GM23338 (cell line): Measurements from ENCODE around the gene IGSF5. TPM values are rescaled to one million over a fixed set of nuclear protein-coding genes. Genes with fewer than 3 reads are reported as not detected.

Experiments used
- ATAC-seq: fragments of 200-7000 bp; cut with Tn5 transposase; 3 replicates; pipeline ENCODE4 v1.9.1; 2020
- DNase-seq: peaks from one replicate; pipeline ENCODE4 v3.0.0-alpha.2; 2015; ENCODE audit warnings: low spot score
- H2AFZ ChIP-seq: fragments of 200-600 bp; sonication (generic); 2 replicates; pipeline ENCODE4 v1.8.0; 2016; ENCODE audit warnings: antibody characterized with exemption, mild to moderate bottlenecking, moderate library complexity
- H3F3A ChIP-seq: fragments of 200-600 bp; sonication (generic); replicated peaks from 2 replicates; pipeline ENCODE4 v1.8.0; 2017; ENCODE audit warnings: antibody characterized with exemption, mixed run types, low read depth
- H3K27ac ChIP-seq: fragments of 200-600 bp; sonication (generic); 2 replicates; pipeline ENCODE4 v1.6.1; 2016; ENCODE audit warnings: low read depth
- H3K27me3 ChIP-seq: fragments of 200-600 bp; sonication (generic); 2 replicates; pipeline ENCODE4 v1.8.0; 2016; ENCODE audit warnings: mild to moderate bottlenecking, mixed run types, moderate library complexity; ENCODE audit not compliant: insufficient read depth
- H3K36me3 ChIP-seq: fragments of 200-600 bp; sonication (generic); 2 replicates; pipeline ENCODE4 v1.8.0; 2016; ENCODE audit warnings: mild to moderate bottlenecking; ENCODE audit not compliant: insufficient read depth
- H3K4me1 ChIP-seq: fragments of 200-600 bp; sonication (generic); 2 replicates; pipeline ENCODE4 v1.8.0; 2016; ENCODE audit warnings: mild to moderate bottlenecking, moderate library complexity; ENCODE audit not compliant: insufficient read depth
- H3K4me2 ChIP-seq: fragments of 200-600 bp; sonication (generic); 2 replicates; pipeline ENCODE4 v1.7.1; 2017; ENCODE audit warnings: mixed run types
- H3K4me3 ChIP-seq: fragments of 200-600 bp; sonication (generic); 2 replicates; pipeline ENCODE4 v1.6.1; 2016; ENCODE audit warnings: mixed run types
- H3K79me2 ChIP-seq: fragments of 200-600 bp; sonication (generic); replicated peaks from 2 replicates; pipeline ENCODE4 v1.8.0; 2017; ENCODE audit warnings: mild to moderate bottlenecking; ENCODE audit not compliant: insufficient read depth
- H3K9me2 ChIP-seq: fragments of 200-600 bp; sonication (generic); 2 replicates; pipeline ENCODE4 v1.8.0; 2017; ENCODE audit not compliant: insufficient read depth
- H4K20me1 ChIP-seq: fragments of 200-600 bp; sonication (generic); replicated peaks from 2 replicates; pipeline ENCODE4 v1.8.0; 2017; ENCODE audit warnings: mild to moderate bottlenecking; ENCODE audit not compliant: insufficient read depth
- H3K27ac Mint-ChIP-seq: 2 replicates; pipeline ENCODE4 v1.8.0; 2020; ENCODE audit warnings: inconsistent platforms, mild to moderate bottlenecking, moderate library complexity, mixed read lengths
- H3K27me3 Mint-ChIP-seq: 3 replicates; pipeline ENCODE4 v1.8.0; 2022; ENCODE audit warnings: low read depth, mild to moderate bottlenecking, moderate library complexity, mixed read lengths, inconsistent platforms; ENCODE audit not compliant: insufficient read depth, poor library complexity
- H3K36me3 Mint-ChIP-seq: 3 replicates; pipeline ENCODE4 v1.8.0; 2021; ENCODE audit warnings: low read depth, mild to moderate bottlenecking, inconsistent platforms, moderate library complexity, mixed read lengths
- H3K4me1 Mint-ChIP-seq: 3 replicates; pipeline ENCODE4 v1.8.0; 2020; ENCODE audit warnings: mild to moderate bottlenecking, inconsistent platforms, mixed read lengths
- H3K4me3 Mint-ChIP-seq: 3 replicates; pipeline ENCODE4 v1.8.0; 2021; ENCODE audit warnings: moderate library complexity, mild to moderate bottlenecking, inconsistent platforms, mixed read lengths
- H3K9me3 Mint-ChIP-seq: 3 replicates; pipeline ENCODE4 v1.8.0; 2020; ENCODE audit warnings: moderate library complexity, mild to moderate bottlenecking, inconsistent platforms, mixed read lengths
- CREB1 ChIP-seq: fragments of 250-450 bp; sonication (Bioruptor Pico); IDR thresholded peaks from 2 replicates; pipeline ENCODE4 v1.5.0; 2020; ENCODE audit warnings: low read depth, mild to moderate bottlenecking, moderate library complexity
- CTCF ChIP-seq, 2 experiments: fragments of 200-600 bp in 1 of 2; sonication (generic) in 1 of 2; conservative IDR thresholded peaks; 2 replicates each; pipeline versions ENCODE4 v1.5.1 to v1.6.1; 2016 to 2017; ENCODE audit warnings: antibody characterized with exemption in 2 of 2, low read depth in 2 of 2, mild to moderate bottlenecking in 2 of 2, moderate library complexity in 1 of 2
- EZH2 ChIP-seq: fragments of 200-600 bp; sonication (generic); IDR thresholded peaks from one replicate; pipeline ENCODE4 v1.8.0; 2017; ENCODE audit warnings: antibody characterized with exemption, mild to moderate bottlenecking, low read depth; ENCODE audit not compliant: unreplicated experiment
- EZH2phosphoT487 ChIP-seq: fragments of 200-600 bp; sonication (generic); IDR thresholded peaks from one replicate; pipeline ENCODE4 v1.8.1; 2018; ENCODE audit warnings: antibody characterized with exemption; ENCODE audit not compliant: unreplicated experiment
- JUNB ChIP-seq: IDR thresholded peaks from one replicate; pipeline ENCODE4 v1.6.1; 2016; ENCODE audit warnings: antibody characterized with exemption; ENCODE audit not compliant: unreplicated experiment
- NANOG ChIP-seq: IDR thresholded peaks from 2 replicates; pipeline ENCODE4 v1.6.1; 2016; ENCODE audit warnings: antibody characterized with exemption, borderline replicate concordance
- POLR2AphosphoS5 ChIP-seq: IDR thresholded peaks from 2 replicates; pipeline ENCODE4 v1.6.1; 2016; ENCODE audit warnings: antibody characterized with exemption, low read depth
- REST ChIP-seq: IDR thresholded peaks from one replicate; pipeline ENCODE4 v1.6.1; 2018; ENCODE audit warnings: antibody characterized with exemption; ENCODE audit not compliant: unreplicated experiment
- STAT1 ChIP-seq: IDR thresholded peaks from one replicate; pipeline ENCODE4 v1.6.1; 2016; ENCODE audit warnings: antibody characterized with exemption; ENCODE audit not compliant: unreplicated experiment
- ZNF331 ChIP-seq: fragments of 250-450 bp; sonication (Bioruptor Pico); IDR thresholded peaks from 2 replicates; pipeline ENCODE4 v1.5.0; 2020; ENCODE audit warnings: low read depth, mild to moderate bottlenecking, moderate library complexity
- ZNF462 ChIP-seq: fragments of 250-450 bp; sonication (Bioruptor Pico); IDR thresholded peaks from 2 replicates; pipeline ENCODE4 v1.5.0; 2020; ENCODE audit warnings: mild to moderate bottlenecking, moderate library complexity
- polyA plus RNA-seq: library from polyadenylated mRNA; unstranded; fragments of >200 nt; fragmentation: Nextera tagmentation; extraction: Ambion mirVana; gene quantifications from 2 replicates; pipeline ENCODE4 v1.2.1, GENCODE V29; 2016
- total RNA-seq: library from RNA; depleted of rRNA; stranded (reverse); fragments of >200 nt; shearing (Covaris generic); gene quantifications from 2 replicates; pipeline ENCODE4 v1.2.3, GENCODE V29; 2014

IGSF5 gene
- total and polyA plus RNA-seq, 2 experiments from 2014 or later: 4.4 to 10.1 TPM

- TF ChIP-seq ZNF462: no peak
- TF ChIP-seq ZNF331 (CRISPR knock-in tag): no peak
- no peak for TF ChIP-seq STAT1
- no peak for TF ChIP-seq POLR2AphosphoS5
- no peak for TF ChIP-seq EZH2
- no peak for TF ChIP-seq NANOG
- no peak for TF ChIP-seq JUNB
These were observed 34.1 kb upstream of the IGSF5 start (continued) for GRCh38 chr21:39710866-39711265.

GRCh38 chr21:39712273-39712672 lies 32.7 kb upstream of the IGSF5 start:
- no peaks in the 10 kb centered on the region for H3K79me2 ChIP-seq
- H4K20me1 ChIP-seq: no peaks in the 10 kb centered on the region
- no peaks in the 10 kb centered on the region for H3F3A ChIP-seq
- Mint-ChIP-seq H3K27ac (no peak overlapping the region), H3K36me3 (peaks cover 35% of the 10 kb centered on the region), H3K9me3 (no peaks in the 10 kb centered on the region; the same call in none of the 3 replicates), H3K4me3 (no peak overlapping the region), H3K4me1 (peaks cover 15% of the 10 kb centered on the region), H3K27me3 (peaks cover 6% of the 10 kb centered on the region)
- H3K9me2 ChIP-seq: peaks cover 27% of the 10 kb centered on the region
- no peaks in the 10 kb centered on the region; the same call in 1 of the 2 replicates for H3K36me3 ChIP-seq
- ATAC-seq (no peak), DNase-seq (no peak)
- H2AFZ ChIP-seq: no peak overlapping the region
- H3K4me2 ChIP-seq: no peak overlapping the region
- no peak overlapping the region for H3K27ac ChIP-seq
- no peaks in the 10 kb centered on the region for H3K27me3 ChIP-seq
- peaks cover 19% of the 10 kb centered on the region for H3K4me1 ChIP-seq
- H3K4me3 ChIP-seq: no peak overlapping the region
- TF ChIP-seq NANOG: no peak
- no peak for TF ChIP-seq CTCF (conservative IDR thresholded peaks at IDR 0.05; ENCODE audit: low read depth in 2 of 2)
- no peak for TF ChIP-seq EZH2
- TF ChIP-seq POLR2AphosphoS5: no peak
- TF ChIP-seq ZNF331 (CRISPR knock-in tag): no peak
- no peak for TF ChIP-seq JUNB
- TF ChIP-seq STAT1: no peak
- no peak for TF ChIP-seq CREB1
- no peak for TF ChIP-seq EZH2phosphoT487
- TF ChIP-seq REST: no peak
